ENCODE measurements around the gene PAIP2. TPM values are rescaled to one million over a fixed set of nuclear protein-coding genes. Genes with fewer than 3 reads are reported as not detected.

Gene PAIP2
- total RNA-seq, 1 experiment from 2014 or later, result 73.6 TPM

DNA sequence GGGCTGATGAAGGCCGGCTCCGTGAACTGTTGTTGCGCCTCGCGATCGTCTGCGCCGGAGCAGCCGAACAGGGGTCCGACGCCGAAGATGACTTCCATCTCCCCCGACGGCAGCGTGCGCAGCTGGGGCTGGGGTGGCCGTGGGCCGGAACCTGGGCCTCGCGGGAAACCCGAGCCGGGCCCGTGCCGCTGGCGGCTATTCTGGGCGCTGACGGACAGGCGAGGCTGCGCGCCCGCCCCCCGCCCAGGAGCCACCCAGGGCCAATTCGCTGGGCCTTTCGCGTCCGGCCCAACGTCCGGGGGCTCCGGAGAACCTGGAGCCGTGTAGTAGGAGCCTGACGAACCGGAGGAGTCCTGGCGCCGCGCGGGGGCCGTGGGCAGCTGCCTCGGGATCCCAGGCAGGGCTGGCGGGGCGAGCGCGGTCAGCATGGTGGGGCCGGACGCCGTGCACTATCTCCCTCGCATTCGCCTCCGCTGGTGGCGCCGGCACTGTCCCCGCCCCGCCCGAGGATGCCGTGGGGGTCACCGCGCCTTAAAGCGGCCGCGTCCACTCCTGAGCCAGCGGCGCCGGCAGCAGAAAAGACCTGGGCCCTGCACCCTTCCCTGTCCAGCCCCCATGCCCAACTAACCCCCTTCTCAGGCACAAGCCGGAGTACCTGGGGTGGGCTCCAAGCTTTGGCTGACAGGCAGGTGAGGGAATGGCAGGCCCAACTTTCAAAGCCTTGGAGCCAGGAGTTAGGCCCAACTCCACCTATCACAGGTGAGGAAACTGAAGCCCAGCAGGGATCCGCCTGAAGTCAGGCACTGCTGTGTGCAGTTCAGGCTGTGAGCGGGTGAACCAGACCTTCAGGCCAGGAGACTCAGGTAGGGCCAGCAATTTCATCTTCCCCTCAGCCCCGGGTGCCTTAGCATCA, 53.3 kb downstream of the PAIP2 start, which contains the start of gene PROB1:
Gene PROB1 (minus strand): TSS at position 451 of the 913 bp plus-strand sequence. CDS start 23 bp downstream, at position 428.
- intact Hi-C loops (cut with micrococcal nuclease; ENCODE audit: unreplicated experiment), result no loop called here
- no peak for DNase-seq
- H3K27me3 ChIP-seq (replicated peaks; ENCODE audit: control insufficient read depth, insufficient read depth, low read length), result no peaks in the 10 kb centered on the region
- peaks cover 9% of the 10 kb centered on the region for H3K4me1 Mint-ChIP-seq (ENCODE audit: low read depth, unreplicated experiment)
- H3K9me3 Mint-ChIP-seq (ENCODE audit: unreplicated experiment), result no peaks in the 10 kb centered on the region
- H3K36me3 ChIP-seq (ENCODE audit: control insufficient read depth, insufficient read depth, low read length), result no peaks in the 10 kb centered on the region; the same call in 1 of the 2 replicates
- H3K36me3 Mint-ChIP-seq (ENCODE audit: insufficient read depth, unreplicated experiment), result peaks cover 20% of the 10 kb centered on the region
- BruUV-seq (replicated peaks), result no TSS peak
- H3K4me3 ChIP-seq (ENCODE audit: low read depth, low read length), result no peak within 1 kb of the TSS
- CTCF ChIA-PET, result no interaction called here
- TF ChIP-seq, protein P1, sequence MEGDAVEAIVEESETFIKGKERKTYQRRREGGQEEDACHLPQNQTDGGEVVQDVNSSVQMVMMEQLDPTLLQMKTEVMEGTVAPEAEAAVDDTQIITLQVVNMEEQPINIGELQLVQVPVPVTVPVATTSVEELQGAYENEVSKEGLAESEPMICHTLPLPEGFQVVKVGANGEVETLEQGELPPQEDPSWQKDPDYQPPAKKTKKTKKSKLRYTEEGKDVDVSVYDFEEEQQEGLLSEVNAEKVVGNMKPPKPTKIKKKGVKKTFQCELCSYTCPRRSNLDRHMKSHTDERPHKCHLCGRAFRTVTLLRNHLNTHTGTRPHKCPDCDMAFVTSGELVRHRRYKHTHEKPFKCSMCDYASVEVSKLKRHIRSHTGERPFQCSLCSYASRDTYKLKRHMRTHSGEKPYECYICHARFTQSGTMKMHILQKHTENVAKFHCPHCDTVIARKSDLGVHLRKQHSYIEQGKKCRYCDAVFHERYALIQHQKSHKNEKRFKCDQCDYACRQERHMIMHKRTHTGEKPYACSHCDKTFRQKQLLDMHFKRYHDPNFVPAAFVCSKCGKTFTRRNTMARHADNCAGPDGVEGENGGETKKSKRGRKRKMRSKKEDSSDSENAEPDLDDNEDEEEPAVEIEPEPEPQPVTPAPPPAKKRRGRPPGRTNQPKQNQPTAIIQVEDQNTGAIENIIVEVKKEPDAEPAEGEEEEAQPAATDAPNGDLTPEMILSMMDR (IDR thresholded peaks at IDR 0.05; ENCODE audit: insufficient read depth in 1 of 2, low read depth in 1 of 2, low read length in 1 of 2, severe bottlenecking in 1 of 2, unreplicated experiment in 1 of 2), result no peak
- H3K4me3 Mint-ChIP-seq (ENCODE audit: unreplicated experiment), result no peak within 1 kb of the TSS
- H3K9me3 ChIP-seq, result no peaks in the 10 kb centered on the region
- POLR2A ChIA-PET, result interaction anchor here (0.6 kb wide), 1 partner anchor 102 kb away, joined by 7 read pairs; no protein-coding TSS in a partner anchor
- H3K27ac Mint-ChIP-seq (ENCODE audit: unreplicated experiment), result no peak within 1 kb of the TSS
- H3K27me3 Mint-ChIP-seq (ENCODE audit: insufficient read depth, unreplicated experiment), result no peaks in the 10 kb centered on the region
- peaks cover 22% of the 10 kb centered on the region for H3K4me1 ChIP-seq

DNA sequence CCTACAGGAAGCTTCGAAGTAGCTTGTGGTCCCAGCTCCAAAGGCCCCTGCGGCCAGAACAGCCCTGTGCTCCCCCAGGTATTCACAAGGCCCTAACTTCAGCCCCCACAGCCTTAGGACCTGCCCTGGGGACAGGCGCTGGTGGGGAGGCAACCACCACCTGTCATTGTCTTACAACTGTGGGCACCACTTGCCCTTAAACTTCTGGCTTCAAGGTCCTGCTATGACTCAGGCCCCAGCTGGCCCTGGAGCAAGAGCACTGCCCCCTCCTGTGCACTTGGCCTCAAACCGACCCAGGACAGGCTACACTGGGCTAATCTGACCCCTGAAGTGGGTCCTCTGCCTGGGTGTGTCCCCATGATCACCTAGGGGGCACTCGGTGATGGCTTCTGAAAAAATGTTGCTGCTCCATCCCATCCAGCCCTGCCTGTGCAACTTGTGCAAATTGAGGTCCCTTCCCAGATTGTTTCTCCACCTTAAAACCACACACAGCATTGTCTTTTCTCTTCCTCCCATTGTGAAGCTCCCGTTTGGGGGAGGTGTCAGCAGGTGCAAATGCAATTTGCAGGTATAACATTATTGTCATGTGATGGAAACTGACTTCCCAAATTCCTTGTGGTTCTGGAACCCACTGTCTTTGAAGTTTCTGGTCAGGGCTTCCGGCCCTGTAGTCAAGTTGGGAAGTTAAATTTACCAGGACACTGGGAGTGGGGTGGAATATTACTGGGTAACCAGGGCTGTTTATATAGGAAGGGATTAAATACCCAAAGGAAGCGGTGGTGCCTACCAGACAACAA, 54.4 kb downstream of the PAIP2 start:
- BruUV-seq (replicated peaks), result no TSS peak
- Histone ChIP-seq H3K4me1 (peaks cover 18% of the 10 kb centered on the region), H3K36me3 (ENCODE audit: control insufficient read depth, insufficient read depth, low read length) (no peaks in the 10 kb centered on the region; the same call in 1 of the 2 replicates), H3K9me3 (no peaks in the 10 kb centered on the region), H3K27me3 (replicated peaks; ENCODE audit: control insufficient read depth, insufficient read depth, low read length) (no peaks in the 10 kb centered on the region), H3K4me3 (ENCODE audit: low read depth, low read length) (no peak overlapping the region)
- TF ChIP-seq, protein P1 (IDR thresholded peaks at IDR 0.05; ENCODE audit: insufficient read depth in 1 of 2, low read depth in 1 of 2, low read length in 1 of 2, severe bottlenecking in 1 of 2, unreplicated experiment in 1 of 2), result no peak
- Mint-ChIP-seq H3K4me3 (ENCODE audit: unreplicated experiment) (no peak overlapping the region), H3K36me3 (ENCODE audit: insufficient read depth, unreplicated experiment) (peaks cover 20% of the 10 kb centered on the region), H3K27me3 (ENCODE audit: insufficient read depth, unreplicated experiment) (no peaks in the 10 kb centered on the region), H3K9me3 (ENCODE audit: unreplicated experiment) (no peaks in the 10 kb centered on the region), H3K4me1 (ENCODE audit: low read depth, unreplicated experiment) (peaks cover 9% of the 10 kb centered on the region), H3K27ac (ENCODE audit: unreplicated experiment) (no peak overlapping the region)
- DNase-seq, result no peak
- ChIA-PET CTCF (no interaction called here), POLR2A (no interaction called here)
- intact Hi-C loops (cut with micrococcal nuclease; ENCODE audit: unreplicated experiment), result no loop called here

DNA sequence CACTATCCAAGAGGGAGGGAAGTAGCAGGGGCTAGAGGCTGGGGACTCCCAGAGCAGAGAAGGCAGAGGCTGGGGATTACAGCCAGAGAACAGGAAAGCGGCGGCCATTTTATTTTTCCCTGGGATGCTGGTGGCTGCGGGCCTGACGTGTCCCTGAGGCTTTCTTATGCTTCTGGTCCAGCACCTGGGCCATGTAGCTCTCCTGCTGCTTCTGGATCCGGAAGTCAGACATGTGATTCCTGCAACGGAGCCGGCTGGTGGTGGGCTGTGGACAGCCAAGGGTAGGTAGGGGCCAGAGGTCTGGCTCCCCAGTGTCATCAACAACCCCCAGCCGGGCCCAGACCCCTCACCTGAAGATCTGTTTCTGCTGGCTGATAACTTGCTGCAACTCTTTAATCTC, 55.0 kb downstream of the PAIP2 start:
- POLR2A ChIA-PET, result no interaction called here
- no peak for DNase-seq
- H3K4me1 ChIP-seq, result peaks cover 14% of the 10 kb centered on the region

More for the DNA sequence above, 55.0 kb downstream of the PAIP2 start:
- no peaks in the 10 kb centered on the region for H3K9me3 Mint-ChIP-seq (ENCODE audit: unreplicated experiment)
- no peaks in the 10 kb centered on the region for H3K27me3 Mint-ChIP-seq (ENCODE audit: insufficient read depth, unreplicated experiment)
- Histone ChIP-seq H3K4me3 (ENCODE audit: low read depth, low read length) (no peak overlapping the region), H3K9me3 (no peaks in the 10 kb centered on the region), H3K27me3 (replicated peaks; ENCODE audit: control insufficient read depth, insufficient read depth, low read length) (no peaks in the 10 kb centered on the region), H3K36me3 (ENCODE audit: control insufficient read depth, insufficient read depth, low read length) (no peaks in the 10 kb centered on the region; the same call in 1 of the 2 replicates)
- peaks cover 19% of the 10 kb centered on the region for H3K36me3 Mint-ChIP-seq (ENCODE audit: insufficient read depth, unreplicated experiment)
- H3K4me3 Mint-ChIP-seq (ENCODE audit: unreplicated experiment), result no peak overlapping the region
- CTCF ChIA-PET, result no interaction called here
- peaks cover 4% of the 10 kb centered on the region for H3K4me1 Mint-ChIP-seq (ENCODE audit: low read depth, unreplicated experiment)
- BruUV-seq (replicated peaks), result no TSS peak
- TF ChIP-seq, protein P1 (IDR thresholded peaks at IDR 0.05; ENCODE audit: insufficient read depth in 1 of 2, low read depth in 1 of 2, low read length in 1 of 2, severe bottlenecking in 1 of 2, unreplicated experiment in 1 of 2), result no peak
- intact Hi-C loops (cut with micrococcal nuclease; ENCODE audit: unreplicated experiment), result no loop called here
- H3K27ac Mint-ChIP-seq (ENCODE audit: unreplicated experiment), result no peak overlapping the region
